ENCODE measurements around the gene SIT1.

Gene SIT1

DNA sequence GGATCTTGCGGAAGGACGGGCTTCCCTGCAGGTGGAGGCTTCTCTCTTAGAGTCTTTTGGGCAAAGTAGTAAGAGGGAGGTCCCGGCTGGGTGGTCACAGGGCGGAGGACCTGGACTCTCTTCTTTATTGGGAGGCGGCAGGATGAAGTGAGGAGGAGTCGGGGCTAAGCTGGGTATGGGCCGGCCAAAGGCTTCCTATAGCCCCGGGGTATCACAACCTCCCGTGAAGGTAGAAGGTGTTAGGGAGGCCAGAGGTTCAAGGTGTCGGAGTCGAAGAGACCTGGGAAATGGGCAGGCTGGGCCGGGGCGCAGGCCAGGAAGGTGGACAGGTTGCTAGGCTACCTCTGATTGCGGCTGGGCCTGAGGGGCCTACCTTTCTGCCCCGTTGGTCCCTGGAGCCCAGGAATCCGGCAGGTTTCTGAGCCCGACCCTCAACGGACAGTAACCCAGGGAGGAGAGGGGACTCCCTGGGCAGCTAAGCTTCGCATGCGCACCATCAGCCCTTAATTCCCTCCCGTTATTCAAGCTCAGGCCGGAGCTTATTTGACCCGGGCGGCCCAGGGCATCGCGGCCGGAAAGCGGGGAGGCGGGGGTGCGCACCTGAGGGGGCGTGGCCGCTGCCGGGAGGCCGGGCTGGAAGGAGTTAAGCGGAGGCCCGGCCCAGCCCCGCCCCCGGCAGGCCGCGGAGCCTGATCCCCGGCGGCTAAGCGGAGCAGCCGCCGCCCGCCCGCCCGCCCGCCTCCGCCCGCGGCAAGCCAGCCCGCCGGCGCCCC, 46.0 kb downstream of the SIT1 start, which contains the start of gene TESK1:
TESK1 (plus strand) TSS at position 685 of the 773 bp plus-strand sequence. CDS start 358 bp downstream, outside the sequence.
- peak; percentile 56 for DNase-seq

DNA sequence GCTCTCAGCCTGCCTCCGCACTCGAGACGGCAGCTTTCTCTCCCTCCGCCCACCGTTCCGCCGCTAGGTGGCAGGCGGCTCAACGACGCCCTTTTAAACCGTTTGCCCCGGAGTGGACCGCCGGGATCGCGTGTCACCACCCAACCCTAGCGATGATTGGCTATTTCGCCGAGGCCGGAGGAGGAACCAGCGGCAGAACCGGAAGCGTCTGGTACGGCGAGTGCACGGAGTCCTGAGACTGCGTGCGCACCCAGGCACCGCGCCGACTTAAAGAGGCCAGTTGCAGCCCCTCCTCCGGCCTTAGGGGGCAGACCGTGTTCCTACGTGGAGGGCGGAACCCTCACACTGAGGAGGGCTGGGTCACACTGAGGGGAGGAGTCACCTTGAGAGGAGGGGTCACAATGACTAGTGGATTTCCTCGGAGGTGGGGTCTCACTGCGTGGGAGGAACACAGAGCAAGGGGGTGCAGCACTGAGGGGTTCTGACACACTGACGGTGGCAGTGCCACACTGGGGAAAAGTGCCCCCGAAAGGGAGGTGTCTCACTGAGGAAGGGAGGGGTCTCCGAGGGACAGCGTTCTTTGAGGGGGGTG, 46.6 kb downstream of the SIT1 start:
- DNase-seq, result peak; percentile 100

- DNase-seq, result peak; percentile 73
Observed at GRCh38 chr9:35603506-35603985, 47.2 kb downstream of the SIT1 start.

DNA sequence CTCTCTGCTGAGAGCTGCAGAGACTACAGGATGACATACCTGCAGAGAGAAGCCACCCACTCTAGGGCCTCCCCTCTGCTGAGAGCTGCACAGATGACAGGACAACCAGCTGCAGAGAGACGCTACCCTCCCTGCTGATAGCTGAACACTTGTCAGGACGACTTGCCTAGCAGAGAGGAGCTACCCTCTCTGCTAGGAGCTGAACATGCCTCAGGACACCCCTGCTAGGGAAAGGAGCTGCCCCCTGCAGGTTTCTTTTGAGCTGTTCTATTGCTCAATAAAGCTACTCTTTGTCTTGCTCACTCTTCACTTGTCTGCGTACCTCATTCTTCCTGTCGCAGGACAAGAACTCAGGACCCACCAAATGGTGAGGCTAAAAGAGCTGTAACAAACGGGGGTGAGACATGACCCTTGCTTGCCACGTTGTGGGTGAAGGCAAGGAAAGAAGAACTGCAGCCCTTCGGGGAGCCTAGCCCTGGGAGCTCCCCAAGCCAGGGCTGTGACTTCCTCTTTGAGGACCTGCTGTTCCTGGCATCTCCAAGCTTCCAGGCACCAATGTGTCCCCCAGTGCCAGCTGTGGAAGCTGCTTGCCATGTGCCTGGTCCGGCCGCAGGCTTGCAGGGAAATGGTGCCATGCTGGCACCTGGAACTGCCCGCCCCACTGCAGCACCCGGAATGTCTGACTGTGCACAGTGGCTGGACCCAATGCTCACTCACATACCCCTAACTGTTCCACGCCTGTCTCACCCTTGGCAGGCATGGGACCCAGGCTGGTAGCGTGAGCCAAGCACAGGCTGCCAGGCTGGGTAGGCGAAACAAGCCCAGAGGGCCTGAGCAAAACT, 50.7 kb downstream of the SIT1 start:
- DNase-seq, result no peak

Data from fibroblast of skin of scalp (primary cell).